A549 (cell line): ENCODE results near the gene IRF3.

ENCODE experiments used
- CTCF ChIP-seq: fragments of >200 bp; sonication (Bioruptor Twin); formaldehyde crosslinking; IDR thresholded peaks from 3 replicates; pipeline ENCODE4 v1.5.1; 2016
- EP300 ChIP-seq, 2 experiments: fragments of >200 bp; sonication (Bioruptor Twin); formaldehyde crosslinking; IDR thresholded peaks; 2 replicates in 1 of 2; 3 replicates in 1 of 2; pipeline ENCODE4 v1.6.1; 2016 to 2017
- JUN ChIP-seq, 2 experiments: fragments of >200 bp; sonication (Bioruptor Twin); formaldehyde crosslinking; IDR thresholded peaks; 2 replicates in 1 of 2; 3 replicates in 1 of 2; pipeline ENCODE4 v1.6.1; 2016 to 2017
- POLR2AphosphoS2 ChIP-seq: conservative IDR thresholded peaks from 2 replicates; pipeline ENCODE4 v1.6.1; 2012; ENCODE audit warnings: low read length, improper control_type of control experiment, inconsistent platforms
- RAD21 ChIP-seq, 2 experiments: fragments of >200 bp in 1 of 2; sonication (Bioruptor Twin) in 1 of 2; formaldehyde crosslinking in 1 of 2; IDR thresholded peaks in 1 of 2; conservative IDR thresholded peaks in 1 of 2; 2 replicates in 1 of 2; 3 replicates in 1 of 2; pipeline ENCODE4 v1.6.1; 2012 to 2018; ENCODE audit warnings: inconsistent platforms in 1 of 2

- TF ChIP-seq CTCF: no peak
- 0 out of 2 replicates have a peak, but pooled peaks have one; percentile 2 for TF ChIP-seq POLR2AphosphoS2
- peak; percentile 63 to 91; a peak in 4 of 5 replicates for TF ChIP-seq JUN (IDR thresholded peaks at IDR 0.05)
- TF ChIP-seq RAD21 (conservative IDR thresholded peaks at IDR 0.05 in 1 of 2, IDR thresholded peaks at IDR 0.05 in 1 of 2): no peak
- TF ChIP-seq EP300 (IDR thresholded peaks at IDR 0.05): no peak
These were observed 11.7 kb upstream of the IRF3 start, which contains the start of gene PRMT1 for GRCh38 chr19:49677231-49677900.
